ENCODE results near the gene ASB15.
"Not testable (repeated sequence)": the region's sequence is repeated elsewhere in the genome, so short reads cannot be mapped to it uniquely, and the experiment has no call there.

ASB15 gene

DNA sequence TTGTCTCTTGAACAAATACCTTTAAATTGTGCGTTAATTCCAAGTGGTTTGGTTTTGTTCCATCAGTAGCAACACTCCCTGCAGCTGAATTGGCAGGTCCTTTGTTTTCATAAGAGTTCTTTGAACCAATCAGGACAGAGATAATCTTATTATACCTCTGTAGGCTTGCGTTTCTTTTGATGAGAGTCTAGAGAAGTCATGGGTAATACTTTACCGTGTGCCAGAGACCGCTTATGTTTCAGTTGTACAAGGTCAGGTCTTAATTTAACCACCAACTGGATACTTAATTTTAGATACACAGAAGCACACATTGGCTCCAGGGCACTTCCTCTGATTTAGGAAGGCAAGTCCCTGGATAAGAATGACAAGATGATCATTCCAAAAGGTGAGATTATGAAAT lies at the start of gene ASB15:
TSS of gene ASB15 (plus strand) at position 292 of the 400 bp plus-strand sequence. CDS start 12,682 bp downstream, outside the sequence.
- DNase-seq (ENCODE audit: low read depth, low spot score): no peak

GRCh38 chr7:123552134-123552533 lies 49.5 kb upstream of the ASB15 start:
- DNase-seq (ENCODE audit: low read depth, low spot score): not testable (repeated sequence)

GRCh38 chr7:123552641-123553040 lies 49.0 kb upstream of the ASB15 start:
- DNase-seq (ENCODE audit: low read depth, low spot score): no peak

DNA sequence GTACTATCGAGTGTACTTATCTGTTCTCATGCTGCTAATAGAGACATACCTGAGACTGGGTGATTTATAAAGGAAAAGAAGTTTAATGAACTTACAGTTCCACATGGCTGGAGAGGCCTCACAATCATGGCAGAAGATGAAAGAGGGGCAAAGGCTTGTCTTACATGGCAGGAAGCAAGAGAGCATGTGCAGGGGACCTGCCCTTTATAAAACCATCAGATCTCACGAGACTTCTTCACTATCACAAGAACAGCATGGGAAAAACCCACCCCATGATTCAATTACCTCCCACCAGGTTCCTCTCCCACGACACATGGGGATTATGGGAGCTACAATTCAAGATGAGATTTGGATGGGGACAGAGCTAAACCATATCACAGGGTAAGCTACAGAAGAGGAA lies 48.5 kb upstream of the ASB15 start:
- no peak for DNase-seq (ENCODE audit: low read depth, low spot score)

DNA sequence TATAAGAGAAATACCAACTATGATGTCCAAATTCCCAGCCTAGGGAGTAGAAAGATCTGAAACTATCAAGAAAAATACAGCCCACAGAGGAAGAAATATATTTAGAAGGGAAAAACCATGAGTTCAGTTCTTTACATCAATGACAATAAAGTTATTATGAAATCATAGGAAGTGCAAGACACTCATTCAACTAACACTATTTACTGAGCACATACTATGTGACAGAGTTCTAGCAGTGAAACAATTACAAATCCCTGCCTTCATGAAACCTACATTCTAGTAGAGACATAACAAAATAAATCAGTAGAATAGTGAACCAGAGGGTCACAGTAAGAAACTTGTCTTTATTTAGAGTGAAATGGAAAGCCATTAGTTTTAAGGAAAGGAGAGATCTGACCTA lies 46.1 kb upstream of the ASB15 start:
- DNase-seq (ENCODE audit: low read depth, low spot score): no peak

DNA sequence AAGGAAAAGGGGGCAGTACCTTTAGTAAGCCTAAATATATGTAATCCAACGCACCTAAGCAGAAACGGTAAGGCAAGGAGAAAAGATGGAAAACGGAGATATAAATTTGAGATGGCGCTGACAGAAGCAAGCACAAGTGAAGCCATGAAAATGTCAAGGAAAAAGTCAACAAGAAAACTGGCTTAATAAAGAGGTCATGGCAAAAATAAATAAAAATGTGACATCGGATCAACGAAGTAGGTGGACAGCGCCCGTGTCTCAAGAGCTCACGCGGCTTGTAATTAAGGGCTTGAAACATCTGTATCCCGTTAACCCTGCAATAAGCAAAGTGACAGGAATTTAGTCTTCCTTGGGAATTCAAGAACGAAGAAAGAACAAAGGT lies 44.6 kb upstream of the ASB15 start:
- no peak for DNase-seq (ENCODE audit: low read depth, low spot score)

DNA sequence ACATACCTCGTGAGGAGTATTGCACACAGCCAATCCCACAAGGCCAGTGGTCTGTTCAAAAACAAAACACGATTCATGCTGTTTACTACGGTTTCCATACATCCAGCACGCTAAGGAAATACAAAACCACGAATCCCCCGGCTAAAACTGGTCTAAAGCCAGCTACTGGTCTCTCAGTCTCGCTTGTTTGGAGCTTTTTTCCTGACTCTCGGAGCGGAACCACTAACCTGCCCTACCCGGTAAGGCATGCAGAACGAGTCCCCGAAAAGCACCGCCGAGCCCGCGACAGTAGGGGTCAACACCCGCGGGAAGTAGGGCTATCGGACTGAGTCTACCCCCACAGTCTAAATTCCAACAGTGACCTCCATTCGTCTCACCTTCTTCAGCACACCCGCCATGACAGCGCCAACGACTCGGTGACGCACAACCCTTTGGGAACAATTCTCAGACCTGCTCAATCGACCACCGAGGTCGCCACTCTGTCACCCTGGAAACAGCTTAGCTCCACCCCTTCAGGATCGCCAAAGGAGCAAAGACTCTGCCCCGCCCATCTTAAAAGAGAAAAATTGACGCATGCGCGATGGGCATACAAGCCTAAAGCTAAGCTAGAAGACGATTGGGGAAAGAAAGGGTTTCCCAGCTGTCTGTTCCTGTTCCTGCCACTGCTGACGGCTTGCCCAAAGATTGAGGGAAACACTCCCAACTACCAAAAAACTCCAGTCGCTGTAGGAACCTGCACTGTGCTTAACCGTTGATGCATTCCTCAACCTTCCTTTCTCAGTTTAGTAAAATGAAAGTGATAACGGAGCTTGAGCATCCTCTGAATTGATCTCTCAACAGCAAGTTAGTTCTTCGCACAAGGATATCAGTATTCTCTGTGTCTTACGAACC lies 44.0 kb upstream of the ASB15 start, which contains the start of gene NDUFA5:
TSS of gene NDUFA5 (minus strand) at position 421 of the 891 bp plus-strand sequence. CDS start at position 398, 23 bp downstream.
- peak; percentile 94 for DNase-seq (ENCODE audit: low read depth, low spot score)

GRCh38 chr7:123558289-123558874 lies 43.2 kb upstream of the ASB15 start:
- DNase-seq (ENCODE audit: low read depth, low spot score): no peak

DNA sequence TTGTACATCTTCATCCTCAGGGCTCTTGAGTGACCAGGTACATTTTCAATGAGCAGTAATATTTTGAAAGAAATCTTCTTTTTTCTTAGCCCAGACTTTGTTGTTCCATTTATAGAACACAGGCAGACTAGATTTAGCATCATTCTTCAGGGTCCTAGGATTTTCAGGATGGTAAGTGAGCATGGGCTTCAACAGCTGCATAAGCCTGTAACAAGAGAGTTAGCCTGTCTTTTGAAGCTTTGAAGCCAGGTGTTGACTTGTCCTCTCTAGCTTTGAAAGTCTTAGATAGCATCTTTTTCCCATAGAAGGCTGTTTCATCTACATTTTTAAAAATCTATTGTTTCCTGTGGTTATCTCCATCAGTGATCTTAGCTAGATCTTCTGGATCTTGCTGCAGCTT lies 39.5 kb upstream of the ASB15 start:
- no peak for DNase-seq (ENCODE audit: low read depth, low spot score)

DNA sequence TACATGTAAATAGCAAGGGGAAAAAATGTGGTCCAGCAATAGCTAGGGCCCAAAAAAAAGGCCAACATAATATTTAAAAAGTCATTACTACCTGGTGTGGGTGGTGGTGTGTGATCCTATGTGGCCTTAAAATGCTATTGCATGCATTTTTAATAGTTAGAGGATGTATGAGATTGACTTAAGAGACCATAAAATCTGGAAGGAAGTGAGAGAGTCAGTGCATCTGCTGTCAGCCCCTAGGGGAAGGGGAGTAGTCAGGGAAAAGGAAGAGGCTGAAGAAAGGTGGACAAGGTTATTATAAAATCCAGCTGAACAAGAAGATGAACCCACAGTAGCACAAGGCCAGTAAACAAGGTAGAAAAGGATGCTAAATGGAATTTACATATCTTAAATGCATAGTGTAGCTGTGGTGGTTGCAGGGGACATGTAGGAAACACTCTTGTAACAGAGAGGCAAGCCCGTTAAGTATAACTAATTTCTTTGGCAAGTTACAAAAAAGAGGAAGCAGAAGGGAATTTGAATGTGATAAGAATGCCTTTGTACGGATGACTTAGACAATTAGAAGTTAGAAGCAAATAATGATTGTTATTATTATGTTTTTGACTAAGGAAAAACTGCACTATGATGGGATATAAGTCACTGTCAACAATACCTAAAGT lies 32.1 kb upstream of the ASB15 start:
- DNase-seq (ENCODE audit: low read depth, low spot score): no peak

DNA sequence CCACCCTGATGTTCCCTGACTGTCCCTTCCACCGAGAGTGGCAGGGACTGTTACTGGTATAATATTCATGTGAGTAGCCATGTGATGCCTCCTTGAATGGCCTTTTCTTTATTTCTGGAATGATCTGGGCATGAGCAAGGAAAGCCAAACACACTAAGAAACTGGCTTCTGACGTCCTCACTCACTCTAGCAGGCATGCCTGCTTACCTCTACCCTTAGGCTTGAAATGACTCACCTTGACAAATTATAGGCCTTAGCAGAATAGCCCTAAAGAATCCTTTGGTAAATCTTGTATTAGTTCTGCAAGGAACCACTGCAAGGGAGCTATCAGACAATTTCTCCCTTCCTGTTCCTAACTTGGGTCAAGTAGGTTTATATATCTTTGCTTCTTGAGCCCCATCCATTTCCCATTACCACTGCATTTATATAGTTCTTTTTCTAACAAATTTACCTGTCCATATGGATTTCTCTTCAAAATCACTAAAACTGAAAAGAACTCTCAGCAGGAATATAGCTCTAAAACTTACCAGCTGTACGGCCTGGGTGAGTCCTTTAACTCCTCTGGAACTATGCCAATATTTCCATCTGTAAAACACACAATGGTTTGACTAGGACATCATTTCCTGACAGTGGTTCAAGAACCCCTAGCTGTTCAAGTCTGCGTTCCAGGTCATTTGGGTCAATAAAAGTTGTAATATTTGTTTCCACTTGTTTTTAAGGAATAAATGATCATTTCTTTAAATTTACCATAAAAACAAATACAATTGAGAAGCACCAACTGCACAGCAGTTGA lies 31.0 kb upstream of the ASB15 start:
- DNase-seq (ENCODE audit: low read depth, low spot score): no peak

DNA sequence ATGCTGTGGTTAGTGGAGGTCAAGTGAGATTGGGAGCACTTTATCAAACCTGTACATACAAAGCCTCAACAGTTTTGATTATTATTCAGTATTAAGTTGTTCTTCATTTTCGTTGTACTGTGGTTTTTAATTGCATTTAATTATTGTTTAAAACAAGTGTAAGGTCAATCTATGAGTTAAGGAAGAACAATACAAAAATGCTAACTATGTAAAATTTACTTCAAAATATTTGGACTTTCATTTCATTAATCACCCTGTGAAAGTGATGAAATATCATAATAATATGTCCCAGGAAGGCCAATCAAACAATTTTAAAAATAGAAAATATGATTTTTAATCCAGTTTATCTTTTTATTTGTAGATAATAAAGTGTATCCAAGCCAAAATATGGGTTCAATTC lies 30.4 kb upstream of the ASB15 start:
- DNase-seq (ENCODE audit: low read depth, low spot score): no peak

DNA sequence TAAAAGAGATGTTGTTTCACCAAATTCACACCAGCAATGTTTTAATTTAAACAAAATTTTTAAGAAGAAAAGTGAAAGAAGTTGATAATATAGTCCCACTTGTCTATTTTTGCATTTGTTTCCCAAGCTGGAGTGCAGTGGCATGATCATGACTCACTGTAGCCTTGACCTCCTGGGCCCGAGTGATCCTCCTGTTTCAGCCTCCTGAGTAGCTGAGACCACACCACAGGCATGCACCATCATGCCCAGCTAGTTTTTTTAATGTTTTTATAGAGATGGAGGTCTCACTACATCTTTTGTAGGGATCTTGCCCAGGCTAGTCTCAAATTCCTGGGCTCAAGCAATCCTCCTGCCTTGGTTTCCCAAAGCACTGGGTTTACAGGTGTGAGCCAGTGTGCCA lies 29.9 kb upstream of the ASB15 start:
- no peak for DNase-seq (ENCODE audit: low read depth, low spot score)

DNA sequence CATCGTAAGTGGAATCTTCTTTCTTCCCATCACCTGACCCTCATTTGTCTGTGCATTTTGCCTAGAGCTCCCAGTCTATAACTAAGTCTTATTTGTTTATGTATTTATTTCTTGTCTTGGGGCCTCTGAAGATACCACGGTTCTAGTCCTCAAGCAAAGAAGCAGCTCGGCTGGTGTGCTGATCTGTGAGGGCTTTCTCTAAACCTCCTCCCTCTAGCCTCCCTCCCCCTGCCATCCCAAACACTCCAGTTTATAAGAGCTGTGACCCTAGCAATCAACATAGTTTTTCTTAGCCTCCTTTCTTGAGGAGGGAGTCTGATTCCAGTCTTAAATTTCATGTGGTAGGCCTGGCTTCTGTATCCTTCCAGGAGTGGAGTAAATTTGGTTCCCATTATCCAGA lies 28.3 kb upstream of the ASB15 start:
- DNase-seq (ENCODE audit: low read depth, low spot score): no peak

DNA sequence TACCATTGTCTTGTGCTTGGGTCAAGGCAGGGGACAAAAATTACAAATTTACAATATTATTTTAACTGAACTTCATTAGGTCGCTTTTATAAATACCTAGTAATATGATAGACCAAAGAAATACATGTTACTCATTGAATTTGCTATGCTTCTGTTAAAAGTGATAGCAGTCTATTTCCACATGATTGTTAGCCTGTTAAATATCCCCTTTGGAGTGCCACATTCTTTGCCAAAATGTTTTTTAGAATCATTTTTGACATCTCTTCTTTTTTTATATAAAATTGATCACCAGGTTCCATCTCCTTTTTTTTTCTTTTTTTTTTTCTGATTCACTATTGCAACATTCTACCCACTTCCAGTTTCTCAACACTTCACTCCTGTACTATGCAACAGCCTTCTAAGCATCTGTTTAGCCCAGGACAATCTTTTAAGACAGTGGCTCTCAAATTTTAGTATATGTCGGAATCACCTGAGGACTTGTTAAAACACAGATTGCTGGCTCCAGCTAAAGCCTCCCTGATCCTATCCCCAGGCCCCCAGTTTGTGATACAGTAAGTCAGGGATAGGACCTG lies 27.6 kb upstream of the ASB15 start:
- no peak for DNase-seq (ENCODE audit: low read depth, low spot score)

DNA sequence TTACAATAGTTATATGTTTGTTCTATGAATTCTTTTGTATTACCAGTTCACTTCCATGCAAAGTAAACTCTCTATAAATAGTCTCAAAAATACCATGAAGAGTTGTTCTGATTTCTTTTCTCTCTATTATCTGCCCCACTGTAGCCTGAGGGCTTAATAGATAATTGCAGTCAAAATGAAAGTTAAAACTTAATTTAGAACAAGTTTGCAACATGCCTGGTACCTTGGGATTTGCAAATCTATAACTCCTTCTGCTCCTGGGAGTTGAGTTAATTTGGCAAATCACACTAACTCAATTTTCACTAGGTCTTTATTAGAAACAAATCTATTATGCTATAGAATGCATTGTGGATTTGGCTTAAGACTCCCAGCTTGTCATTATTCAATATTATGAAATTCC lies 22.2 kb upstream of the ASB15 start:
- no peak for DNase-seq (ENCODE audit: low read depth, low spot score)

GRCh38 chr7:123580406-123581161 lies 21.0 kb upstream of the ASB15 start:
- DNase-seq (ENCODE audit: low read depth, low spot score): no peak

GRCh38 chr7:123581162-123581459 lies 20.5 kb upstream of the ASB15 start:
- DNase-seq (ENCODE audit: low read depth, low spot score): no peak

GRCh38 chr7:123583821-123584220 lies 17.8 kb upstream of the ASB15 start:
- DNase-seq (ENCODE audit: low read depth, low spot score): no peak

GRCh38 chr7:123588376-123588775 lies 13.2 kb upstream of the ASB15 start:
- no peak for DNase-seq (ENCODE audit: low read depth, low spot score)

- DNase-seq (ENCODE audit: low read depth, low spot score): no peak
These were observed 6.8 kb upstream of the ASB15 start for GRCh38 chr7:123594813-123595241.

All from activated naive CD8-positive, alpha-beta T cell treated with anti-CD3 and anti-CD28 coated beads, Interleukin-2, amount 50 U/mL, for 16 hours (primary cell).